Panc1 (cell line): ENCODE data around the gene CITED2. TPM values are rescaled to one million over a fixed set of nuclear protein-coding genes. Genes with fewer than 3 reads are reported as not detected.

Experiments
- ATAC-seq: fragments of 200-7000 bp; cut with Tn5 transposase; 2 replicates; pipeline ENCODE4 v1.9.1; 2020; ENCODE audit warnings: mild to moderate bottlenecking, moderate library complexity
- BruUV-seq: library from RNA; stranded (reverse); fragments of 400-500 nt; replicated peaks from 2 replicates; lab custom pipeline; 2021; lab: Mats Ljungman, UMichigan
- CTCF ChIA-PET: fragments of 300-600 bp; sonication (Branson Sonifier 250); formaldehyde crosslinking; loops from one replicate; lab custom pipeline; 2022; ENCODE audit warnings: antibody characterized with exemption; lab: Charles Lee
- POLR2A ChIA-PET: fragments of 300-600 bp; sonication (Branson Sonifier 250); formaldehyde crosslinking; loops from one replicate; lab custom pipeline; 2022; ENCODE audit warnings: antibody characterized with exemption; lab: Charles Lee
- DNase-seq: peaks from one replicate; pipeline ENCODE4 v3.0.0-alpha.2; 2010; ENCODE audit warnings: low read depth, low spot score
- H3K27ac ChIP-seq: 2 replicates; pipeline ENCODE4 v1.5.1; 2011; ENCODE audit warnings: mild to moderate bottlenecking, low read length, inconsistent platforms
- H3K27me3 ChIP-seq: fragments of 200-500 bp; sonication (Bioruptor generic); 2 replicates; pipeline ENCODE4 v1.6.0; 2014; ENCODE audit warnings: low read length, inconsistent platforms; ENCODE audit not compliant: control insufficient read depth, insufficient read depth
- H3K36me3 ChIP-seq: fragments of 200-500 bp; sonication (Bioruptor generic); 2 replicates; pipeline ENCODE4 v1.5.1; 2014; ENCODE audit warnings: inconsistent platforms, mild to moderate bottlenecking, low read length, moderate library complexity; ENCODE audit not compliant: control insufficient read depth, insufficient read depth
- H3K4me1 ChIP-seq: 2 replicates; pipeline ENCODE4 v1.5.1; 2011; ENCODE audit warnings: inconsistent platforms, mild to moderate bottlenecking, low read length, moderate library complexity; ENCODE audit not compliant: control insufficient read depth, insufficient read depth
- H3K4me3 ChIP-seq, 2 experiments: 2 replicates each; pipeline ENCODE4 v1.5.1; 2011 to 2012; ENCODE audit warnings: low read depth in 2 of 2, low read length in 2 of 2, mild to moderate bottlenecking in 2 of 2, inconsistent platforms in 1 of 2, moderate library complexity in 1 of 2
- H3K9me3 ChIP-seq: fragments of 200-500 bp; sonication (Bioruptor generic); 2 replicates; pipeline ENCODE4 v1.5.1; 2014; ENCODE audit warnings: low read depth, mild to moderate bottlenecking, inconsistent platforms, low read length, moderate library complexity; ENCODE audit not compliant: control insufficient read depth, insufficient read depth
- CTCF ChIP-seq: fragments of 450-650 bp; IDR thresholded peaks from 2 replicates; pipeline ENCODE4 v1.5.1; 2017; ENCODE audit warnings: mild to moderate bottlenecking
- POLR2AphosphoS5 ChIP-seq: IDR thresholded peaks from 2 replicates; pipeline ENCODE4 v1.6.1; 2012; ENCODE audit warnings: mild to moderate bottlenecking, low read depth, low read length, moderate library complexity
- SIN3A ChIP-seq: IDR thresholded peaks from 2 replicates; pipeline ENCODE4 v1.6.1; 2012; ENCODE audit warnings: low read depth, mild to moderate bottlenecking, low read length, moderate library complexity, borderline replicate concordance; ENCODE audit not compliant: insufficient read depth
- TCF7L2 ChIP-seq: IDR thresholded peaks from 2 replicates; pipeline ENCODE4 v1.6.1; 2011; ENCODE audit warnings: mild to moderate bottlenecking, low read depth, low read length, inconsistent platforms
- in situ Hi-C: cut with HindIII; loops from 2 replicates; pipeline ENCODE4 v1.10.0; 2016; ENCODE audit warnings: low sequenced_read_pairs, low pct_unique_long_range_greater_than_20kb
- intact Hi-C: fragments of 100-400 bp; cut with micrococcal nuclease; formaldehyde crosslinking; loops from one replicate; pipeline ENCODE4 v1.10.0; 2022; ENCODE audit not compliant: unreplicated experiment
- total RNA-seq: library from RNA; stranded (reverse); gene quantifications from one replicate; pipeline ENCODE4 v1.2.1, GENCODE V29; 2021; ENCODE audit not compliant: unreplicated experiment
- TF ChIP-seq, protein P1 (sequence below), 2 experiments: IDR thresholded peaks; 2 replicates each; pipeline ENCODE4 v1.6.1; 2011 to 2012; ENCODE audit warnings: low read depth in 2 of 2, control low read depth in 1 of 2, low read length in 1 of 2, mild to moderate bottlenecking in 1 of 2, moderate library complexity in 1 of 2; ENCODE audit not compliant: insufficient read depth in 1 of 2

Gene CITED2
- total RNA-seq, 1 experiment from 2014 or later = 210 TPM

DNA sequence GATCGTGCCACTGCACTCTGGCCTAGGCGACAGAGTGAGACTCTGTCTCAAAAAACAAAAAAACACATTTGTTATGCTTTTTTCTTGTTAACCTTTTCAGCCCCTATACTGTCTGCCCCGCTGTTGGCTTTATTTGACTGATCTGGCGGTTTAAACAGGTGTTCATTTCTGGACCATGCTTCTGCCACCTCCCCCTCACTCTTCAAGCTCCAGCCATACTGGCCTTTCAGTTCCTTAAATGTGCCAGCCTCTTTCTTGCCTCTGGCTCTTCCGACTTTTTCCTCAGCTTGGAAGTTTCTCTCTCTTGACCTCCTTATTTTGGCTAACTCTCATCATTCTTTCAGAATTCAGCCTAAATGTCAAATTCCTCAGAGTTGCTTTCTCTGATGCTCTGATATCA lies 47.4 kb downstream of the CITED2 start:
- CTCF ChIA-PET = no interaction called here
- intact Hi-C loops = no loop called here

DNA sequence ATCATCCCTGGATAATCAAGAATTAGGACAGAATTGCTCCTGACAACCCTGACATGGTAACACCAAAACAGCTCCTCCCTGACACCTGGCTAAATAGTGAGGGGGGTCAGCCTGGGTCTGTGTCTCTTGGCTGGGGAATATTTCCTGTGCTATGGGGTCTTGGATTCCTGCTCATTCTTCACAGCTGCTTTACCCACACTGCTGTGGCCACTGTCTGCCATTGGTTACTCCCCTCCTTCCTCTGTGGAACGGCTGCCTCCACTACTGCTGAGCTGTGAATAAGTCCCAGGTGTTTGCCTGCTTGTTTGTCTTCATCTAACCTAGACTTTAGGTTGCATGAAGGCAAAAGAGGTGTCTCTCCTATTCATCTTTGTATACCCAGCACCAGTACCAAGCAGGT lies 48.8 kb downstream of the CITED2 start:
- BruUV-seq = no TSS peak
- H3K36me3 ChIP-seq = no peaks in the 10 kb centered on the region
- intact Hi-C loops = no loop called here
- in situ Hi-C loops = no loop called here
- TF ChIP-seq SIN3A (no peak), CTCF (no peak)
- TF ChIP-seq, protein P1, sequence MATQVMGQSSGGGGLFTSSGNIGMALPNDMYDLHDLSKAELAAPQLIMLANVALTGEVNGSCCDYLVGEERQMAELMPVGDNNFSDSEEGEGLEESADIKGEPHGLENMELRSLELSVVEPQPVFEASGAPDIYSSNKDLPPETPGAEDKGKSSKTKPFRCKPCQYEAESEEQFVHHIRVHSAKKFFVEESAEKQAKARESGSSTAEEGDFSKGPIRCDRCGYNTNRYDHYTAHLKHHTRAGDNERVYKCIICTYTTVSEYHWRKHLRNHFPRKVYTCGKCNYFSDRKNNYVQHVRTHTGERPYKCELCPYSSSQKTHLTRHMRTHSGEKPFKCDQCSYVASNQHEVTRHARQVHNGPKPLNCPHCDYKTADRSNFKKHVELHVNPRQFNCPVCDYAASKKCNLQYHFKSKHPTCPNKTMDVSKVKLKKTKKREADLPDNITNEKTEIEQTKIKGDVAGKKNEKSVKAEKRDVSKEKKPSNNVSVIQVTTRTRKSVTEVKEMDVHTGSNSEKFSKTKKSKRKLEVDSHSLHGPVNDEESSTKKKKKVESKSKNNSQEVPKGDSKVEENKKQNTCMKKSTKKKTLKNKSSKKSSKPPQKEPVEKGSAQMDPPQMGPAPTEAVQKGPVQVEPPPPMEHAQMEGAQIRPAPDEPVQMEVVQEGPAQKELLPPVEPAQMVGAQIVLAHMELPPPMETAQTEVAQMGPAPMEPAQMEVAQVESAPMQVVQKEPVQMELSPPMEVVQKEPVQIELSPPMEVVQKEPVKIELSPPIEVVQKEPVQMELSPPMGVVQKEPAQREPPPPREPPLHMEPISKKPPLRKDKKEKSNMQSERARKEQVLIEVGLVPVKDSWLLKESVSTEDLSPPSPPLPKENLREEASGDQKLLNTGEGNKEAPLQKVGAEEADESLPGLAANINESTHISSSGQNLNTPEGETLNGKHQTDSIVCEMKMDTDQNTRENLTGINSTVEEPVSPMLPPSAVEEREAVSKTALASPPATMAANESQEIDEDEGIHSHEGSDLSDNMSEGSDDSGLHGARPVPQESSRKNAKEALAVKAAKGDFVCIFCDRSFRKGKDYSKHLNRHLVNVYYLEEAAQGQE (IDR thresholded peaks at IDR 0.05; ENCODE audit: insufficient read depth in 1 of 2, low read depth in 2 of 2, low read length in 1 of 2) = no peak
- no peak overlapping the region for H3K27ac ChIP-seq
- ChIA-PET CTCF (no interaction called here), POLR2A (no interaction called here)
- no peaks in the 10 kb centered on the region for H3K27me3 ChIP-seq
- no peaks in the 10 kb centered on the region for H3K9me3 ChIP-seq
- DNase-seq = no peak
- no peak overlapping the region for H3K4me3 ChIP-seq
- no peak for ATAC-seq
- no peaks in the 10 kb centered on the region for H3K4me1 ChIP-seq

More for the DNA sequence above, 47.4 kb downstream of the CITED2 start:
- DNase-seq (no peak), ATAC-seq (no peak)
- no peaks in the 10 kb centered on the region for H3K4me1 ChIP-seq
- H3K36me3 ChIP-seq = no peaks in the 10 kb centered on the region
- TF ChIP-seq TCF7L2 (no peak), CTCF (no peak), SIN3A (no peak), POLR2AphosphoS5 (no peak)
- TF ChIP-seq, protein P1 (IDR thresholded peaks at IDR 0.05; ENCODE audit: insufficient read depth in 1 of 2, low read depth in 2 of 2, low read length in 1 of 2) = no peak
- H3K9me3 ChIP-seq = no peaks in the 10 kb centered on the region
- in situ Hi-C loops = no loop called here
- H3K4me3 ChIP-seq = no peak overlapping the region
- POLR2A ChIA-PET = no interaction called here
- H3K27me3 ChIP-seq = no peaks in the 10 kb centered on the region; the same call in 1 of the 2 replicates
- no peak overlapping the region for H3K27ac ChIP-seq
- BruUV-seq = no TSS peak
